Panc1 (cell line): ENCODE measurements around the gene LRR1.

Source experiments
- POLR2AphosphoS5 ChIP-seq: IDR thresholded peaks from 2 replicates; pipeline ENCODE4 v1.6.1; 2012; ENCODE audit warnings: mild to moderate bottlenecking, low read depth, low read length, moderate library complexity
- SIN3A ChIP-seq: IDR thresholded peaks from 2 replicates; pipeline ENCODE4 v1.6.1; 2012; ENCODE audit warnings: low read depth, mild to moderate bottlenecking, low read length, moderate library complexity, borderline replicate concordance; ENCODE audit not compliant: insufficient read depth
- TCF7L2 ChIP-seq: IDR thresholded peaks from 2 replicates; pipeline ENCODE4 v1.6.1; 2011; ENCODE audit warnings: mild to moderate bottlenecking, low read depth, low read length, inconsistent platforms
- TF ChIP-seq, protein P1 (sequence below): fragments of 450-650 bp; IDR thresholded peaks from 2 replicates; pipeline ENCODE4 v1.5.1; 2017; ENCODE audit warnings: mild to moderate bottlenecking
- TF ChIP-seq, protein P2 (sequence below), 2 experiments: IDR thresholded peaks; 2 replicates each; pipeline ENCODE4 v1.6.1; 2011 to 2012; ENCODE audit warnings: low read depth in 2 of 2, control low read depth in 1 of 2, low read length in 1 of 2, mild to moderate bottlenecking in 1 of 2, moderate library complexity in 1 of 2; ENCODE audit not compliant: insufficient read depth in 1 of 2

DNA sequence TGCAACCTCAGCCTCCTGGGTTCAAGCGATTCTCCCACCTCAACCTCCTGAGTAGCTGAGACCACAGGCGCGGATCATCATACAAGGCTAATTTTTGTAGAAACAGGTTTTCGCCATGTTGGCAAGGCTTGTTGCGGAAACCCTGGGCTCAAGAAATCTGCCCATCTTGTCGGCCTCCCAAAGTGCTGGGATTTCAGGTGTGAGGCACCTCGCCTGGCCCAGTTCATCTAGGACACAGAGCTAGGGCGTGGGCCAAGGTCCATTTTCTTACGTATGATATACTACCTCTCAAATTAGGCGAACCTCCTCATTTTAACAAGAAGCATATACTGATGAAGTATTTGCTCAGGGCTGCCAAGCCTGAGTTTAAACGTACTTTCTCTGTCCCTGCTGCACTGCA, 14.7 kb upstream of the LRR1 start:
- TF ChIP-seq, protein P1, sequence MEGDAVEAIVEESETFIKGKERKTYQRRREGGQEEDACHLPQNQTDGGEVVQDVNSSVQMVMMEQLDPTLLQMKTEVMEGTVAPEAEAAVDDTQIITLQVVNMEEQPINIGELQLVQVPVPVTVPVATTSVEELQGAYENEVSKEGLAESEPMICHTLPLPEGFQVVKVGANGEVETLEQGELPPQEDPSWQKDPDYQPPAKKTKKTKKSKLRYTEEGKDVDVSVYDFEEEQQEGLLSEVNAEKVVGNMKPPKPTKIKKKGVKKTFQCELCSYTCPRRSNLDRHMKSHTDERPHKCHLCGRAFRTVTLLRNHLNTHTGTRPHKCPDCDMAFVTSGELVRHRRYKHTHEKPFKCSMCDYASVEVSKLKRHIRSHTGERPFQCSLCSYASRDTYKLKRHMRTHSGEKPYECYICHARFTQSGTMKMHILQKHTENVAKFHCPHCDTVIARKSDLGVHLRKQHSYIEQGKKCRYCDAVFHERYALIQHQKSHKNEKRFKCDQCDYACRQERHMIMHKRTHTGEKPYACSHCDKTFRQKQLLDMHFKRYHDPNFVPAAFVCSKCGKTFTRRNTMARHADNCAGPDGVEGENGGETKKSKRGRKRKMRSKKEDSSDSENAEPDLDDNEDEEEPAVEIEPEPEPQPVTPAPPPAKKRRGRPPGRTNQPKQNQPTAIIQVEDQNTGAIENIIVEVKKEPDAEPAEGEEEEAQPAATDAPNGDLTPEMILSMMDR: no peak
- TF ChIP-seq POLR2AphosphoS5 (no peak), TCF7L2 (no peak), SIN3A (no peak)
- TF ChIP-seq, protein P2, sequence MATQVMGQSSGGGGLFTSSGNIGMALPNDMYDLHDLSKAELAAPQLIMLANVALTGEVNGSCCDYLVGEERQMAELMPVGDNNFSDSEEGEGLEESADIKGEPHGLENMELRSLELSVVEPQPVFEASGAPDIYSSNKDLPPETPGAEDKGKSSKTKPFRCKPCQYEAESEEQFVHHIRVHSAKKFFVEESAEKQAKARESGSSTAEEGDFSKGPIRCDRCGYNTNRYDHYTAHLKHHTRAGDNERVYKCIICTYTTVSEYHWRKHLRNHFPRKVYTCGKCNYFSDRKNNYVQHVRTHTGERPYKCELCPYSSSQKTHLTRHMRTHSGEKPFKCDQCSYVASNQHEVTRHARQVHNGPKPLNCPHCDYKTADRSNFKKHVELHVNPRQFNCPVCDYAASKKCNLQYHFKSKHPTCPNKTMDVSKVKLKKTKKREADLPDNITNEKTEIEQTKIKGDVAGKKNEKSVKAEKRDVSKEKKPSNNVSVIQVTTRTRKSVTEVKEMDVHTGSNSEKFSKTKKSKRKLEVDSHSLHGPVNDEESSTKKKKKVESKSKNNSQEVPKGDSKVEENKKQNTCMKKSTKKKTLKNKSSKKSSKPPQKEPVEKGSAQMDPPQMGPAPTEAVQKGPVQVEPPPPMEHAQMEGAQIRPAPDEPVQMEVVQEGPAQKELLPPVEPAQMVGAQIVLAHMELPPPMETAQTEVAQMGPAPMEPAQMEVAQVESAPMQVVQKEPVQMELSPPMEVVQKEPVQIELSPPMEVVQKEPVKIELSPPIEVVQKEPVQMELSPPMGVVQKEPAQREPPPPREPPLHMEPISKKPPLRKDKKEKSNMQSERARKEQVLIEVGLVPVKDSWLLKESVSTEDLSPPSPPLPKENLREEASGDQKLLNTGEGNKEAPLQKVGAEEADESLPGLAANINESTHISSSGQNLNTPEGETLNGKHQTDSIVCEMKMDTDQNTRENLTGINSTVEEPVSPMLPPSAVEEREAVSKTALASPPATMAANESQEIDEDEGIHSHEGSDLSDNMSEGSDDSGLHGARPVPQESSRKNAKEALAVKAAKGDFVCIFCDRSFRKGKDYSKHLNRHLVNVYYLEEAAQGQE (IDR thresholded peaks at IDR 0.05; ENCODE audit: insufficient read depth in 1 of 2, low read depth in 2 of 2, low read length in 1 of 2): no peak
